Liver (tissue), 9 donors: ENCODE results near the gene CRYBG2. TPM values are rescaled to one million over a fixed set of nuclear protein-coding genes. Genes with fewer than 3 reads are reported as not detected.

Source experiments
- DNase-seq: peaks from one replicate; pipeline ENCODE4 v3.0.0-alpha.2; 2017; ENCODE audit warnings: low spot score
- H3K27ac ChIP-seq, 2 donors: one replicate each; pipeline ENCODE4 v1.7.0; 2013; ENCODE audit warnings: inconsistent platforms in 2 of 2, low read length in 2 of 2, control low read depth in 1 of 2, low read depth in 1 of 2, mild to moderate bottlenecking in 1 of 2
- H3K27me3 ChIP-seq, 4 donors: one replicate each; pipeline versions ENCODE4 v1.6.1 to v1.7.0; 2013; ENCODE audit warnings: low read length in 3 of 4, inconsistent platforms in 1 of 4, mild to moderate bottlenecking in 1 of 4, moderate library complexity in 1 of 4; ENCODE audit not compliant: control insufficient read depth in 4 of 4, insufficient read depth in 4 of 4
- H3K36me3 ChIP-seq, 4 donors: one replicate each; pipeline versions ENCODE4 v1.6.1 to v1.7.0; 2013; ENCODE audit warnings: low read length in 3 of 4, mild to moderate bottlenecking in 3 of 4, low read depth in 1 of 4, moderate library complexity in 1 of 4; ENCODE audit not compliant: control insufficient read depth in 4 of 4, insufficient read depth in 3 of 4
- H3K4me1 ChIP-seq, 4 donors: one replicate each; pipeline versions ENCODE4 v1.6.1 to v1.7.0; 2013; ENCODE audit warnings: low read length in 3 of 4, mild to moderate bottlenecking in 3 of 4, moderate library complexity in 1 of 4; ENCODE audit not compliant: control insufficient read depth in 4 of 4, insufficient read depth in 4 of 4
- H3K4me3 ChIP-seq, 3 donors: one replicate each; pipeline versions ENCODE4 v1.6.1 to v1.7.0; 2013; ENCODE audit warnings: low read length in 3 of 3, control low read depth in 1 of 3, low read depth in 1 of 3, mild to moderate bottlenecking in 1 of 3
- H3K9ac ChIP-seq, 2 donors: one replicate each; pipeline ENCODE4 v1.7.0; 2013; ENCODE audit warnings: low read length in 2 of 2, mild to moderate bottlenecking in 2 of 2, moderate library complexity in 2 of 2, control low read depth in 1 of 2, low read depth in 1 of 2
- H3K9me3 ChIP-seq, 4 donors: one replicate each; pipeline versions ENCODE4 v1.6.1 to v1.7.0; 2013; ENCODE audit warnings: low read length in 3 of 4; ENCODE audit not compliant: control insufficient read depth in 4 of 4
- ATF3 ChIP-seq: IDR thresholded peaks from 2 replicates; pipeline ENCODE4 v1.6.1; 2016; ENCODE audit warnings: antibody characterized with exemption
- CTCF ChIP-seq: fragments of 150-350 bp; IDR thresholded peaks from 2 replicates; pipeline ENCODE4 v1.5.1; 2017; ENCODE audit warnings: improper control_type of control experiment, low read depth, low read length; ENCODE audit not compliant: missing input control
- EGR1 ChIP-seq, 2 donors: IDR thresholded peaks; 2 replicates each; pipeline ENCODE4 v1.6.1; 2016 to 2018; ENCODE audit warnings: antibody characterized with exemption in 2 of 2, low read depth in 2 of 2
- FOXA2 ChIP-seq: IDR thresholded peaks from 2 replicates; pipeline ENCODE4 v1.6.1; 2016; ENCODE audit warnings: antibody characterized with exemption
- HNF4A ChIP-seq, 2 donors: conservative IDR thresholded peaks; 2 replicates each; pipeline ENCODE4 v1.6.1; 2016; ENCODE audit warnings: antibody characterized with exemption in 2 of 2, mild to moderate bottlenecking in 2 of 2
- JUND ChIP-seq, 2 donors: IDR thresholded peaks; 2 replicates each; pipeline ENCODE4 v1.6.1; 2016; ENCODE audit warnings: antibody characterized with exemption in 2 of 2
- NR2F2 ChIP-seq: IDR thresholded peaks from 2 replicates; pipeline ENCODE4 v1.6.1; 2016; ENCODE audit warnings: antibody characterized with exemption
- RAD21 ChIP-seq, 2 donors: IDR thresholded peaks; 2 replicates each; pipeline ENCODE4 v1.6.1; 2016; ENCODE audit warnings: antibody characterized with exemption in 2 of 2, mild to moderate bottlenecking in 2 of 2
- REST ChIP-seq: IDR thresholded peaks from 2 replicates; pipeline ENCODE4 v1.6.1; 2016; ENCODE audit warnings: antibody characterized with exemption, mild to moderate bottlenecking
- RXRA ChIP-seq, 2 donors: IDR thresholded peaks; 2 replicates each; pipeline ENCODE4 v1.6.1; 2017 to 2018; ENCODE audit warnings: antibody characterized with exemption in 2 of 2, mild to moderate bottlenecking in 1 of 2
- SP1 ChIP-seq: IDR thresholded peaks from 2 replicates; pipeline ENCODE4 v1.6.1; 2018; ENCODE audit warnings: antibody characterized with exemption, mild to moderate bottlenecking
- ZBTB33 ChIP-seq: IDR thresholded peaks from 2 replicates; pipeline ENCODE4 v1.6.1; 2016; ENCODE audit warnings: antibody characterized with exemption
- WGBS: extraction: QIAGEN DNeasy Blood & Tissue Kit; methylation state at CpG from one replicate; pipeline ENCODE4 v1.1.7; 2013; 5-methylcytosine and 5-hydroxymethylcytosine counted together
- polyA plus RNA-seq, 2 donors: library from polyadenylated mRNA; stranded (reverse) in 1 of 2; unstranded in 1 of 2; fragments of 200-250 nt in 1 of 2; fragments of >200 nt in 1 of 2; fragmentation: Nextera tagmentation in 1 of 2; extraction: Ambion mirVana in 1 of 2; gene quantifications; one replicate each; pipeline versions ENCODE4 v1.2.1 to v1.2.3, GENCODE V29; 2013 to 2015
- total RNA-seq, 2 donors: library from RNA; depleted of rRNA; stranded (reverse); fragments of >200 nt; gene quantifications; one replicate each; pipeline ENCODE4 v1.2.3, GENCODE V29; 2014
- donor health status: healthy.
- donor health status: healthy.
- donor health status: healthy.
- donor health status: healthy.
- donor health status: healthy.

The CRYBG2 gene
- total and polyA plus RNA-seq, 4 donors: under 0.01 to 0.12 (median under 0.01) TPM; not detected in 1

- H3K27ac ChIP-seq: peak overlapping the region; percentile 48 to 61
- no peak overlapping the region for H3K4me3 ChIP-seq
- peaks cover 15 to 43% (median 33%) of the 10 kb centered on the region in 4 donors for H3K4me1 ChIP-seq
- H3K9me3 ChIP-seq: no peaks in the 10 kb centered on the region
- H3K27me3 ChIP-seq: no peaks in the 10 kb centered on the region
- H3K36me3 ChIP-seq: peaks cover 0 to 14% (median 6%) of the 10 kb centered on the region in 4 donors
- peak overlapping the region in 1 of 2 donors; percentile 34 for H3K9ac ChIP-seq
- peak; percentile 82 for DNase-seq
- WGBS: 48% methylated on average over 3 of the region's 3 CpGs
- no peak for TF ChIP-seq NR2F2
- peak in 1 of 2 donors; percentile 14 for TF ChIP-seq HNF4A (conservative IDR thresholded peaks at IDR 0.05)
- TF ChIP-seq JUND (IDR thresholded peaks at IDR 0.05): peak in 1 of 2 donors; percentile 57
- no peak for TF ChIP-seq ATF3
- no peak for TF ChIP-seq FOXA2
- peak; percentile 81 for TF ChIP-seq CTCF
- TF ChIP-seq RXRA (IDR thresholded peaks at IDR 0.05): peak; percentile 39 to 70
- peak; percentile 87 to 90 for TF ChIP-seq RAD21 (IDR thresholded peaks at IDR 0.05)
Measured at GRCh38 chr1:26275580-26276431, 78.1 kb downstream of the CRYBG2 start.

GRCh38 chr1:26274801-26275425 is 79.0 kb downstream of the CRYBG2 start:
- TF ChIP-seq EGR1 (IDR thresholded peaks at IDR 0.05; ENCODE audit: low read depth in 2 of 2) (no peak), SP1 (no peak), ZBTB33 (no peak), REST (no peak), FOXA2 (no peak)
- Histone ChIP-seq H3K36me3 (peaks cover 2 to 14% (median 12%) of the 10 kb centered on the region in 4 donors), H3K4me1 (peaks cover 13 to 40% (median 31%) of the 10 kb centered on the region in 4 donors), H3K27me3 (no peaks in the 10 kb centered on the region), H3K9me3 (no peaks in the 10 kb centered on the region), H3K9ac (no peak overlapping the region), H3K4me3 (no peak overlapping the region), H3K27ac (no peak overlapping the region)
- no peak for DNase-seq
- WGBS: 84% methylated on average over 11 of the region's 11 CpGs

Other genes starting within 250 kb of the CRYBG2 start
- 1 to 10 TPM; 6.4 to 9.2 TPM for gene PDIK1L, start 242.3 kb downstream of the CRYBG2 start, total RNA-seq
- gene PDIK1L, start 242.3 kb downstream of the CRYBG2 start, polyA plus RNA-seq: 1 to 10 TPM; 3.2 TPM
- gene FAM110D, start 195.1 kb downstream of the CRYBG2 start, total RNA-seq: under 1 TPM; 0.14 to 0.50 TPM
- under 1 TPM; 0.10 to 0.39 TPM for gene FAM110D, start 195.1 kb downstream of the CRYBG2 start, polyA plus RNA-seq
- gene C1orf232, start 185.2 kb downstream of the CRYBG2 start, total RNA-seq: not detected
- gene C1orf232, start 185.2 kb downstream of the CRYBG2 start, polyA plus RNA-seq: not detected
- gene ZNF593, start 184.2 kb downstream of the CRYBG2 start, total RNA-seq: 10 to 100 TPM in 1 of 2 donors, 1 to 10 TPM in 1; 5.7 to 15.7 TPM
- gene ZNF593, start 184.2 kb downstream of the CRYBG2 start, polyA plus RNA-seq: 10 to 100 TPM; 44.8 to 81.4 TPM
- gene ZNF593OS, start 182.3 kb downstream of the CRYBG2 start, total RNA-seq: not detected
- gene ZNF593OS, start 182.3 kb downstream of the CRYBG2 start, polyA plus RNA-seq: under 1 TPM; 0.10 to 0.32 TPM
- gene CNKSR1, start 176.6 kb downstream of the CRYBG2 start, total RNA-seq: 1 to 10 TPM in 1 of 2 donors, under 1 TPM in 1; 0.56 to 1.2 TPM
- gene CNKSR1, start 176.6 kb downstream of the CRYBG2 start, polyA plus RNA-seq: 1 to 10 TPM in 1 of 2 donors, under 1 TPM in 1; 0.48 to 2.2 TPM
- gene CATSPER4, start 163.5 kb downstream of the CRYBG2 start, total RNA-seq: not detected
- not detected for gene CATSPER4, start 163.5 kb downstream of the CRYBG2 start, polyA plus RNA-seq
- gene CEP85, start 119.9 kb downstream of the CRYBG2 start, total RNA-seq: 10 to 100 TPM in 1 of 2 donors, 1 to 10 TPM in 1; 7.3 to 14.6 TPM
- 1 to 10 TPM; 2.6 to 3.4 TPM for gene CEP85, start 119.9 kb downstream of the CRYBG2 start, polyA plus RNA-seq
- gene SH3BGRL3, start 74.0 kb downstream of the CRYBG2 start, total RNA-seq: 10 to 100 TPM in 1 of 2 donors, 1 to 10 TPM in 1; 4.5 to 10.0 TPM
- 10 to 100 TPM; 36.0 to 93.2 TPM for gene SH3BGRL3, start 74.0 kb downstream of the CRYBG2 start, polyA plus RNA-seq
- 1 to 10 TPM; 3.0 to 9.5 TPM for gene UBXN11, start 47.5 kb downstream of the CRYBG2 start, total RNA-seq
- 1 to 10 TPM; 5.7 to 8.9 TPM for gene UBXN11, start 47.5 kb downstream of the CRYBG2 start, polyA plus RNA-seq
- 1 to 10 TPM; 1.7 to 4.0 TPM for gene CD52, start 36.2 kb downstream of the CRYBG2 start, total RNA-seq
- 10 to 100 TPM; 13.8 to 16.4 TPM for gene CD52, start 36.2 kb downstream of the CRYBG2 start, polyA plus RNA-seq
- under 1 TPM in 1 of 2 donors, not detected in 1; 0.17 TPM for gene ZNF683, start 18.6 kb upstream of the CRYBG2 start, total RNA-seq
- under 1 TPM in 1 of 2 donors, not detected in 1; 0.09 TPM for gene ZNF683, start 18.6 kb upstream of the CRYBG2 start, polyA plus RNA-seq
- not detected for gene LIN28A, start 56.7 kb upstream of the CRYBG2 start, total RNA-seq
- not detected for gene LIN28A, start 56.7 kb upstream of the CRYBG2 start, polyA plus RNA-seq
- 10 to 100 TPM; 10.6 to 19.7 TPM for gene DHDDS, start 78.2 kb upstream of the CRYBG2 start, total RNA-seq
- 10 to 100 TPM; 13.5 to 21.7 TPM for gene DHDDS, start 78.2 kb upstream of the CRYBG2 start, polyA plus RNA-seq
- 100 to 1,000 TPM in 1 of 2 donors, 10 to 100 TPM in 1; 51.8 to 218 TPM for gene HMGN2, start 118.3 kb upstream of the CRYBG2 start, total RNA-seq
- 100 to 1,000 TPM in 1 of 2 donors, 10 to 100 TPM in 1; 81.8 to 183 TPM for gene HMGN2, start 118.3 kb upstream of the CRYBG2 start, polyA plus RNA-seq
- gene RPS6KA1, start 175.6 kb upstream of the CRYBG2 start, total RNA-seq: 10 to 100 TPM in 1 of 2 donors, 1 to 10 TPM in 1; 9.7 to 26.8 TPM
- 1 to 10 TPM; 4.0 to 5.1 TPM for gene RPS6KA1, start 175.6 kb upstream of the CRYBG2 start, polyA plus RNA-seq